Transverse colon (tissue), 4 donors: ENCODE data around the gene COMTD1. TPM values are rescaled to one million over a fixed set of nuclear protein-coding genes. Genes with fewer than 3 reads are reported as not detected.

Experiments used
- DNase-seq: peaks from one replicate; pipeline ENCODE4 v3.0.0-alpha.2; 2019
- H3K27ac ChIP-seq, 4 donors: fragments of 200-600 bp; sonication (generic); 2 replicates each; pipeline ENCODE4 v1.5.1; 2016 to 2018; ENCODE audit warnings: inconsistent platforms in 4 of 4
- H3K27me3 ChIP-seq: fragments of 200-600 bp; sonication (generic); 2 replicates; pipeline ENCODE4 v1.5.1; 2017; ENCODE audit warnings: inconsistent platforms
- H3K36me3 ChIP-seq, 4 donors: fragments of 200-600 bp; sonication (generic); 2 replicates each; pipeline ENCODE4 v1.5.1; 2017 to 2019; ENCODE audit warnings: inconsistent platforms in 4 of 4
- H3K4me1 ChIP-seq, 4 donors: fragments of 200-600 bp; sonication (generic); 2 replicates each; pipeline ENCODE4 v1.5.1; 2017 to 2020; ENCODE audit warnings: inconsistent platforms in 4 of 4
- H3K4me3 ChIP-seq, 4 donors: fragments of 200-600 bp; sonication (generic); 1 replicate in 1 of 4; 2 replicates in 3 of 4; pipeline versions ENCODE4 v1.5.1 to v1.6.1; 2017 to 2019; ENCODE audit warnings: inconsistent platforms in 4 of 4
- H3K9me3 ChIP-seq, 2 donors: fragments of 200-600 bp; sonication (generic); 2 replicates each; pipeline ENCODE4 v1.5.1; 2017 to 2019; ENCODE audit warnings: inconsistent platforms in 2 of 2
- CTCF ChIP-seq, 5 experiments: fragments of 200-600 bp in 3 of 5; fragments of 450-650 bp in 2 of 5; sonication (generic) in 3 of 5; IDR thresholded peaks; 1 replicate in 2 of 5; 2 replicates in 3 of 5; pipeline ENCODE4 v1.5.1; 2016 to 2017; ENCODE audit warnings: antibody characterized with exemption in 5 of 5, inconsistent platforms in 3 of 5, mild to moderate bottlenecking in 2 of 5, moderate library complexity in 1 of 5
- EP300 ChIP-seq: sonication (generic); formaldehyde crosslinking; IDR thresholded peaks from one replicate; pipeline ENCODE4 v1.6.1; 2017; ENCODE audit warnings: antibody characterized with exemption, low read depth
- POLR2A ChIP-seq: fragments of 450-650 bp; IDR thresholded peaks from one replicate; pipeline ENCODE4 v1.6.1; 2016; ENCODE audit warnings: antibody characterized with exemption, mild to moderate bottlenecking, moderate library complexity
- POLR2AphosphoS5 ChIP-seq, 3 donors: sonication (generic); formaldehyde crosslinking; IDR thresholded peaks; one replicate each; pipeline ENCODE4 v1.6.1; 2016; ENCODE audit warnings: antibody characterized with exemption in 3 of 3
- whole genome bisulfite sequencing, 2 donors: methylation state at CpG; one replicate each; pipeline ENCODE4 v1.1.5; 2018; ENCODE audit warnings: low coverage in 1 of 2; 5-methylcytosine and 5-hydroxymethylcytosine counted together
- in situ Hi-C, 4 donors: fragments of 200-750 bp; cut with MboI; loops; one replicate each; pipeline versions ENCODE4 v1.15.0 to v1.15.1; 2017; ENCODE audit warnings: low sequenced_read_pairs in 3 of 4, low pct_ligation_motif_present in 1 of 4, low pct_unique_long_range_greater_than_20kb in 1 of 4
- intact Hi-C: fragments of 100-400 bp; cut with DNase I; formaldehyde crosslinking; loops from one replicate; pipeline ENCODE4 v1.15.1; 2023; ENCODE audit warnings: low total_unique reads
- total RNA-seq, 4 donors: library from RNA; depleted of rRNA; stranded (reverse); fragments of >200 nt; gene quantifications; one replicate each; pipeline ENCODE4 v1.1.0, GENCODE V29; 2016

COMTD1 gene
- total RNA-seq, 4 donors from 2014 or later = 90.7 to 761 (median 173) TPM

- WGBS, 2 donors = 79% methylated on average over 5 of the region's 8 CpGs; no CpG with 5 or more reads in 1 of the 2 donors
- H3K36me3 ChIP-seq = no peaks in the 10 kb centered on the region
- in situ Hi-C loops = loop anchor here in 3 of 4 donors (25.0 kb wide), 2 partner anchors 132 to 982 kb away; partner anchors contain the start of gene SAMD8 (in 1 of the 3)
- H3K4me3 ChIP-seq = no peak overlapping the region
- DNase-seq = no peak
- no peaks in the 10 kb centered on the region for H3K9me3 ChIP-seq
- no peaks in the 10 kb centered on the region for H3K27me3 ChIP-seq
- peaks cover 12 to 27% (median 22%) of the 10 kb centered on the region in 4 donors for H3K4me1 ChIP-seq
- peak overlapping the region in 1 of 4 donors; percentile 39 for H3K27ac ChIP-seq
- intact Hi-C loops = no loop called here
- TF ChIP-seq EP300 (no peak), POLR2AphosphoS5 (IDR thresholded peaks at IDR 0.05) (no peak), CTCF (IDR thresholded peaks at IDR 0.05) (no peak), POLR2A (no peak)
These were observed 9.0 kb upstream of the COMTD1 start for GRCh38 chr10:75244487-75245353.

- Histone ChIP-seq H3K9me3 (no peaks in the 10 kb centered on the region), H3K27ac (peak overlapping the region in 1 of 4 donors; percentile 7), H3K4me1 (peaks cover 12 to 27% (median 22%) of the 10 kb centered on the region in 4 donors), H3K27me3 (no peaks in the 10 kb centered on the region), H3K4me3 (no peak overlapping the region), H3K36me3 (no peaks in the 10 kb centered on the region)
- 57% methylated on average over 10 of the region's 10 CpGs; no CpG with 5 or more reads in 1 of the 2 donors for WGBS, 2 donors
- intact Hi-C loops = no loop called here
- TF ChIP-seq POLR2AphosphoS5 (IDR thresholded peaks at IDR 0.05) = no peak
- no peak for TF ChIP-seq CTCF (IDR thresholded peaks at IDR 0.05)
- no peak for TF ChIP-seq EP300
- no peak for TF ChIP-seq POLR2A
- peak; percentile 63 for DNase-seq
- in situ Hi-C loops = loop anchor here in 3 of 4 donors (25.0 kb wide), 2 partner anchors 131 to 981 kb away; partner anchors contain the start of gene SAMD8 (in 1 of the 3)
These were observed 7.7 kb upstream of the COMTD1 start for GRCh38 chr10:75243426-75243825.

- Histone ChIP-seq H3K27me3 (no peaks in the 10 kb centered on the region), H3K4me3 (no peak overlapping the region), H3K36me3 (no peaks in the 10 kb centered on the region), H3K27ac (no peak overlapping the region), H3K4me1 (peaks cover 11 to 29% (median 27%) of the 10 kb centered on the region in 4 donors), H3K9me3 (no peaks in the 10 kb centered on the region)
- TF ChIP-seq EP300 (no peak), POLR2AphosphoS5 (IDR thresholded peaks at IDR 0.05) (no peak), POLR2A (no peak), CTCF (IDR thresholded peaks at IDR 0.05) (no peak)
- no peak for DNase-seq
- 87 to 90% methylated on average over 3 to 11 of the region's 12 CpGs for WGBS, 2 donors
- in situ Hi-C loops = loop anchor here in 3 of 4 donors (25.0 kb wide), 2 partner anchors 128 to 978 kb away; partner anchors contain the start of gene SAMD8 (in 1 of the 3)
- intact Hi-C loops = no loop called here
These were observed 4.7 kb upstream of the COMTD1 start for GRCh38 chr10:75240329-75241076.
